Gastrocnemius medialis (tissue), 4 donors: ENCODE results near the gene DNAJC27. TPM values are rescaled to one million over a fixed set of nuclear protein-coding genes. Genes with fewer than 3 reads are reported as not detected.
"Not testable (repeated sequence)": the region's sequence is repeated elsewhere in the genome, so short reads cannot be mapped to it uniquely, and the experiment has no call there.

ENCODE experiments used
- ATAC-seq, 2 donors: fragments of 150-250 bp; one replicate each; pipeline ENCODE4 v1.9.1; 2016
- DNase-seq, 2 donors: peaks; one replicate each; pipeline ENCODE4 v3.0.0-alpha.2; 2019
- H3K27ac ChIP-seq, 4 donors: fragments of 200-600 bp; sonication (generic); 1 replicate in 1 of 4; 2 replicates in 3 of 4; pipeline ENCODE4 v1.5.1; 2016 to 2018; ENCODE audit warnings: mild to moderate bottlenecking in 2 of 4, moderate library complexity in 1 of 4
- H3K27me3 ChIP-seq, 3 donors: fragments of 200-600 bp; sonication (generic) in 2 of 3; 1 replicate in 1 of 3; 2 replicates in 2 of 3; pipeline versions ENCODE4 v1.5.1 to v1.6.0; 2016 to 2019; ENCODE audit warnings: mild to moderate bottlenecking in 1 of 3, moderate library complexity in 1 of 3
- H3K36me3 ChIP-seq, 2 donors: fragments of 200-600 bp; sonication (generic) in 1 of 2; one replicate each; pipeline ENCODE4 v1.5.1; 2017 to 2018
- H3K4me1 ChIP-seq, 2 donors: fragments of 200-600 bp; sonication (generic) in 1 of 2; one replicate each; pipeline ENCODE4 v1.5.1; 2016 to 2017; ENCODE audit warnings: mild to moderate bottlenecking in 2 of 2
- H3K4me3 ChIP-seq, 4 donors: fragments of 200-600 bp; sonication (generic) in 3 of 4; 1 replicate in 1 of 4; 2 replicates in 3 of 4; pipeline ENCODE4 v1.5.1; 2016 to 2019; ENCODE audit warnings: mild to moderate bottlenecking in 2 of 4
- H3K9me3 ChIP-seq, 3 donors: fragments of 200-600 bp; sonication (generic) in 2 of 3; 1 replicate in 1 of 3; 2 replicates in 2 of 3; pipeline ENCODE4 v1.5.1; 2016 to 2019
- CTCF ChIP-seq, 5 experiments: fragments of 450-650 bp in 3 of 5; fragments of 200-600 bp in 2 of 5; sonication (generic) in 2 of 5; IDR thresholded peaks in 4 of 5; conservative IDR thresholded peaks in 1 of 5; 1 replicate in 4 of 5; 2 replicates in 1 of 5; pipeline ENCODE4 v1.5.1; 2016 to 2019; ENCODE audit warnings: antibody characterized with exemption in 5 of 5, mild to moderate bottlenecking in 3 of 5, moderate library complexity in 3 of 5
- POLR2A ChIP-seq, 2 donors: fragments of 450-650 bp; IDR thresholded peaks; one replicate each; pipeline ENCODE4 v1.6.1; 2017; ENCODE audit warnings: antibody characterized with exemption in 2 of 2, mild to moderate bottlenecking in 2 of 2, moderate library complexity in 2 of 2
- in situ Hi-C, 4 donors: fragments of 200-750 bp; cut with MboI; loops; one replicate each; pipeline versions ENCODE4 v1.15.0 to v1.8.0; 2017; ENCODE audit warnings: low sequenced_read_pairs in 4 of 4
- intact Hi-C: fragments of 100-400 bp; cut with DNase I; formaldehyde crosslinking; loops from one replicate; pipeline ENCODE4 v1.15.1; 2023; ENCODE audit warnings: low total_unique reads
- total RNA-seq, 4 donors: library from RNA; depleted of rRNA; stranded (reverse); fragments of >200 nt; gene quantifications; one replicate each; pipeline versions ENCODE4 v1.1.0 to v1.2.3, GENCODE V29; 2016

Gene DNAJC27
- total RNA-seq, 4 donors from 2014 or later = 3.0 to 11.0 (median 4.9) TPM

DNA sequence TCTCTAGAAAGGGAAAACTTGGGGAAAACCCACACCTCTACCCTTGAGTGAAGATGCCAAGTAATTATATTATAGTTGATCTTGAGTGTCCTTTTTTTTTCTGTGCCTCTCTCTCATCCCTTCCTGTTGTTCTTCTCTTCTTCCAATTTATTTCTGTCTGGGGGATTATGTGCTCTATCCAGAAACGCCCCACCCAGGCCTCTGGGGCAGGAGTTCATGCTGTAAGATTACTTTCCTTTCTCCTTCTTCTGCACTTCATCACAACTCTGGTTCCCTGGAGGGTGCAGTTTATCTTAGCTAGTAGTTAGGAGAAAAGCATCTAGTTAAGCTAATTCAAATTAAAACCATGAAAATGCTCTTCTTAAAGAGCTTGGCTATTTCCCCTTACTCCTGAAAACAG lies 30.3 kb upstream of the DNAJC27 start:
- Histone ChIP-seq H3K4me1 (peaks cover 6 to 9% of the 10 kb centered on the region in 2 donors), H3K4me3 (no peak overlapping the region), H3K9me3 (no peaks in the 10 kb centered on the region), H3K36me3 (peaks cover 0 to 5% of the 10 kb centered on the region in 2 donors), H3K27ac (no peak overlapping the region), H3K27me3 (no peaks in the 10 kb centered on the region)
- in situ Hi-C loops (no loop called here), intact Hi-C loops (no loop called here)
- DNase-seq = no peak
- ATAC-seq = no peak
- TF ChIP-seq POLR2A (IDR thresholded peaks at IDR 0.05) = no peak
- TF ChIP-seq CTCF (IDR thresholded peaks at IDR 0.05 in 4 of 5, conservative IDR thresholded peaks at IDR 0.05 in 1 of 5) = no peak

DNA sequence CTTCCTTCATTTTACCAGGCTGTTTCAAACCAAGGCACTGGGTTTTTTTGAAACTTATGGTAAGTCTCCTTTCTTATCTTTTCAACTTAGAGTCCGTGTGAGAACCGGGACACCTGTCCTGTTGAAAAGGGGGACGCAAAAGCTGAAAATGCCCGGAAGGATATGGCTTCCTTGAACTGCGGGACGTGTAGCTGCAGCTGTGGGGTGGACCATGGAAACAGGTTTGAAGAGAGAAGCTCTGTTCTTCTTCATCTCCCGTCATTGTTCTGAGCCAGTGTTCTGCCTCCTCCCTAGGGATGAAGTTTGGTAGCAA lies 29.5 kb upstream of the DNAJC27 start:
- no peak for ATAC-seq
- H3K27me3 ChIP-seq = no peaks in the 10 kb centered on the region
- DNase-seq = no peak
- no peaks in the 10 kb centered on the region for H3K9me3 ChIP-seq
- H3K4me1 ChIP-seq = peaks cover 12 to 13% of the 10 kb centered on the region in 2 donors
- no peak overlapping the region for H3K27ac ChIP-seq
- TF ChIP-seq CTCF (IDR thresholded peaks at IDR 0.05 in 4 of 5, conservative IDR thresholded peaks at IDR 0.05 in 1 of 5) (no peak), POLR2A (IDR thresholded peaks at IDR 0.05) (no peak)
- peaks cover 0 to 5% of the 10 kb centered on the region in 2 donors for H3K36me3 ChIP-seq
- intact Hi-C loops (no loop called here), in situ Hi-C loops (no loop called here)
- no peak overlapping the region for H3K4me3 ChIP-seq

GRCh38 chr2:25000503-25001324 lies 29.0 kb upstream of the DNAJC27 start:
- in situ Hi-C loops = no loop called here
- ATAC-seq (no peak), DNase-seq (no peak)
- no peaks in the 10 kb centered on the region for H3K27me3 ChIP-seq
- TF ChIP-seq CTCF (IDR thresholded peaks at IDR 0.05 in 4 of 5, conservative IDR thresholded peaks at IDR 0.05 in 1 of 5) (no peak), POLR2A (IDR thresholded peaks at IDR 0.05) (no peak)
- H3K27ac ChIP-seq = no peak overlapping the region
- no peak overlapping the region for H3K4me3 ChIP-seq
- no peaks in the 10 kb centered on the region for H3K9me3 ChIP-seq
- H3K36me3 ChIP-seq = peaks cover 0 to 5% of the 10 kb centered on the region in 2 donors
- intact Hi-C loops = no loop called here
- peaks cover 12 to 13% of the 10 kb centered on the region in 2 donors for H3K4me1 ChIP-seq

DNA sequence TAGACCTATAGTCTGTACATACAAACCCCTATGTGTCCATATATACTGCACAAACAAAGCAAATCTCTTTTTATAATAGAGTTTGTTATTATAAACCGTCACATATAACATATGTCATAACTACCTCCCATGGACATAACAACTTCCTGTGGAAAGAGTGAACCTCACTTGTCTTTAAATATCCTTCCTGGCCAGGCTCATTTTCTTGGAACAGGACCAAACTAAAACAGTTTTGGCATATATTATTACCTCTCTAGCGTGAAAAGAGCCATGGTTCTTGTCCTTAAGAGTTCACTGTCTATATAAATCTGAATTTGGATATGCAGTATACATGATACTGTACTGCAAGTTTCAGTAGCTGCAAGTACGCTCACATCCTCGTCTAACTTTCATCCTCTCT lies 28.3 kb upstream of the DNAJC27 start:
- H3K36me3 ChIP-seq = peaks cover 0 to 5% of the 10 kb centered on the region in 2 donors
- no peaks in the 10 kb centered on the region for H3K27me3 ChIP-seq
- no peak overlapping the region for H3K27ac ChIP-seq
- ATAC-seq = no peak
- DNase-seq = no peak
- no peak overlapping the region for H3K4me3 ChIP-seq
- no peaks in the 10 kb centered on the region for H3K9me3 ChIP-seq
- intact Hi-C loops (no loop called here), in situ Hi-C loops (no loop called here)
- peaks cover 13 to 15% of the 10 kb centered on the region in 2 donors for H3K4me1 ChIP-seq
- TF ChIP-seq POLR2A (IDR thresholded peaks at IDR 0.05) (no peak), CTCF (IDR thresholded peaks at IDR 0.05 in 4 of 5, conservative IDR thresholded peaks at IDR 0.05 in 1 of 5) (no peak)

GRCh38 chr2:24999097-24999496 lies 27.3 kb upstream of the DNAJC27 start:
- intact Hi-C loops, in situ Hi-C loops, H3K27ac ChIP-seq, H3K9me3 ChIP-seq, ATAC-seq, H3K36me3 ChIP-seq, H3K27me3 ChIP-seq, DNase-seq, H3K4me3 ChIP-seq: not testable (repeated sequence)
- H3K4me1 ChIP-seq = peaks cover 14 to 15% of the 10 kb centered on the region in 2 donors
